ENCODE data around the gene MIEF2. TPM values are rescaled to one million over a fixed set of nuclear protein-coding genes. Genes with fewer than 3 reads are reported as not detected.

MIEF2 gene
- total and polyA plus RNA-seq, 11 donors, result 18.8 to 46.9 (median 26.7) TPM

GRCh38 chr17:18248811-18249210 is 11.7 kb upstream of the MIEF2 start:
- no peaks in the 10 kb centered on the region for H3K9me3 ChIP-seq
- 69 to 82% (median 75%) methylated on average over 6 to 7 of the region's 7 CpGs for WGBS, 4 donors
- TF ChIP-seq CTCF (IDR thresholded peaks at IDR 0.05), result no peak
- no peak for TF ChIP-seq POLR2A (IDR thresholded peaks at IDR 0.05)
- H3K36me3 ChIP-seq, result peaks cover 5 to 100% (median 97%) of the 10 kb centered on the region in 9 donors
- intact Hi-C loops (cut with DNase I), result no loop called here
- ATAC-seq (no peak), DNase-seq (no peak)
- no peak overlapping the region for H3K4me3 ChIP-seq
- H3K4me1 ChIP-seq, result peaks cover 0 to 28% (median 23%) of the 10 kb centered on the region in 12 donors
- H3K27me3 ChIP-seq, result no peaks in the 10 kb centered on the region
- peak overlapping the region; percentile 29 to 88 (median 74) for H3K27ac ChIP-seq

GRCh38 chr17:18250259-18250658 is 10.2 kb upstream of the MIEF2 start:
- Histone ChIP-seq H3K4me3 (no peak overlapping the region), H3K9me3 (no peaks in the 10 kb centered on the region), H3K27me3 (no peaks in the 10 kb centered on the region), H3K4me1 (peaks cover 0 to 28% (median 23%) of the 10 kb centered on the region in 12 donors), H3K36me3 (peaks cover 5 to 100% (median 98%) of the 10 kb centered on the region in 9 donors), H3K27ac (no peak overlapping the region)
- ATAC-seq, result no peak
- no peak for DNase-seq
- TF ChIP-seq CTCF (IDR thresholded peaks at IDR 0.05), result no peak
- TF ChIP-seq POLR2A (IDR thresholded peaks at IDR 0.05), result no peak
- intact Hi-C loops (cut with DNase I), result loop anchor here in 2 of 10 donors (5.0 to 10.0 kb wide), 2 partner anchors 62 to 65 kb away; partner anchors contain the start of genes TOP3A (in 2 of the 2) and SMCR8 (in 1 of the 2)
- WGBS, 4 donors, result 86 to 90% (median 87%) methylated on average over 9 of the region's 9 CpGs

GRCh38 chr17:18250708-18251107 is 9.8 kb upstream of the MIEF2 start:
- H3K36me3 ChIP-seq, result peaks cover 5 to 100% (median 98%) of the 10 kb centered on the region in 9 donors
- no peak overlapping the region for H3K4me3 ChIP-seq
- no peaks in the 10 kb centered on the region for H3K27me3 ChIP-seq
- no peaks in the 10 kb centered on the region for H3K9me3 ChIP-seq
- ATAC-seq, result no peak
- H3K27ac ChIP-seq, result no peak overlapping the region
- no peak for DNase-seq
- TF ChIP-seq CTCF (IDR thresholded peaks at IDR 0.05) (no peak), POLR2A (IDR thresholded peaks at IDR 0.05) (no peak)
- intact Hi-C loops (cut with DNase I), result loop anchor here in 2 of 10 donors (5.0 to 10.0 kb wide), 2 partner anchors 62 to 64 kb away; partner anchors contain the start of genes TOP3A (in 2 of the 2) and SMCR8 (in 1 of the 2)
- H3K4me1 ChIP-seq, result peaks cover 0 to 28% (median 23%) of the 10 kb centered on the region in 12 donors
- 86 to 95% (median 93%) methylated on average over 11 to 14 of the region's 14 CpGs for WGBS, 4 donors

GRCh38 chr17:18251204-18251603 is 9.3 kb upstream of the MIEF2 start:
- DNase-seq (no peak), ATAC-seq (no peak)
- H3K36me3 ChIP-seq, result peaks cover 5 to 100% (median 98%) of the 10 kb centered on the region in 9 donors
- WGBS, 4 donors, result 74 to 81% (median 76%) methylated on average over 11 to 15 of the region's 15 CpGs
- no peak for TF ChIP-seq POLR2A (IDR thresholded peaks at IDR 0.05)
- no peak for TF ChIP-seq CTCF (IDR thresholded peaks at IDR 0.05)
- no peaks in the 10 kb centered on the region for H3K27me3 ChIP-seq
- H3K27ac ChIP-seq, result no peak overlapping the region
- intact Hi-C loops (cut with DNase I), result loop anchor here in 2 of 10 donors (5.0 to 10.0 kb wide), 2 partner anchors 61 to 64 kb away; partner anchors contain the start of genes TOP3A (in 2 of the 2) and SMCR8 (in 1 of the 2)
- H3K9me3 ChIP-seq, result no peaks in the 10 kb centered on the region
- no peak overlapping the region for H3K4me3 ChIP-seq
- H3K4me1 ChIP-seq, result peaks cover 0 to 28% (median 24%) of the 10 kb centered on the region in 12 donors
